Stimulated activated CD8-positive, alpha-beta memory T cell treated with anti-CD3 and anti-CD28 coated beads, Interleukin-7, amount 100 ng/mL, for 24 hours (primary cell): Measurements from ENCODE around the gene STRIT1.
"Not testable (repeated sequence)": the region's sequence is repeated elsewhere in the genome, so short reads cannot be mapped to it uniquely, and the experiment has no call there.

Source experiments
- DNase-seq: peaks from one replicate; pipeline ENCODE4 v3.0.0-alpha.2; 2020; ENCODE audit warnings: low read depth

The STRIT1 gene

DNA sequence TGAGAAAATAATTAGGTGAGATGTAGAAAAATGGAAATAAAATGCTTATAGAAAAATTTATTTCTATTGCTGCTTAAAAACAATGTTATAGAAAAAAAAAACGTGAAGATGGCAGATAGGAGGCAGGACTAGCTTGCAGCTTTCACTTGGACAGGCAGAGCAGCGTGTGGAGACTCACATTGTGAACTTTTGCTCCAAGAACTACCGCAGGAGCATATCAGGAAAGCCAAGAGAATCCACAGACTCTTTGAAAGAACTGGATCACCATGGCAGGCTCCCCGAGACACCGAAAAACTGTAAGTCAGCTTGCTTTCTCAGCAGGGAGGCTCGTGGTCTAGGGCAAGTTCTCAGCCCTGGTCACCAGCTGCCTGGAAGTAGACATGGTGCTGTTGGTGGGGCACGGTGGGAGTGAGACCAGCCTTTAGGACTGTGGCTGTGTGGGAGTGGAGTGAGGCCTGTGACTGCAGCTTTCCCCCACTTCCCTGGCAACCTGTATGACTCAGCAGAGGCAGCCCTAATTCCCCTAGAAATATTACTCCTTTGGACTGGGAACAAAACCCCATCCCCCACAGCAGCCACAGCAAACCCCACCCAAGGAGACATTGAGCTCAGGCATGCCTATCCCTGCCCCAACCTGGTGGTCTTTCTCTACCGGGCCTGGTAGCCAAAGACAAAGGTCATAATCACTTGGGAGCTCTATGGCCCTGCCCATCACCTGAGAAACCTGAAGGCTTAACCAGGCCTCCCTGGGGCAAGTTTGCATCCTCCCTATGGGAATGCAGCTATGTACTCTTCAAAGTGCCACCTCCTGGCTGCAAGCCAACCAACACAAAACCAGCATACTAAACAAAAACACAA, 22.8 kb downstream of the STRIT1 start:
- DNase-seq = no peak

DNA sequence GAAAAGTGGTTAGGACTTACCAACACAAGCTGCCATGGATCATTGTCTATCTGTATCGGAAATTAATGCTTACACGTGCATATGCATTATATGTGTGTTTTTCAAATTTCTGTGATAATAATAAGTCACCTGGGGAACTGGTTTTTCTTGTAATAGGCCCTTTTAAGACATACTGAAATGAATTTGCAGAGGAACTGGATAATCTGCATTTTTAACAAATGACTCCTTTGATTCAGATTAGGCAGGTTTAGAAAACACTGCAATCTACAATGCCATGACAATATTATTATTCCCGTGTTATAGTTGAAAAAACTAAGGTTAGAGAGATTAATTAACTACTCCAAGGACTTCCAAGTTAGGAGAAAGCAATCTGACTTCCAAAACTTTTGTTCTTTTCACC, 23.4 kb downstream of the STRIT1 start:
- DNase-seq = no peak

DNA sequence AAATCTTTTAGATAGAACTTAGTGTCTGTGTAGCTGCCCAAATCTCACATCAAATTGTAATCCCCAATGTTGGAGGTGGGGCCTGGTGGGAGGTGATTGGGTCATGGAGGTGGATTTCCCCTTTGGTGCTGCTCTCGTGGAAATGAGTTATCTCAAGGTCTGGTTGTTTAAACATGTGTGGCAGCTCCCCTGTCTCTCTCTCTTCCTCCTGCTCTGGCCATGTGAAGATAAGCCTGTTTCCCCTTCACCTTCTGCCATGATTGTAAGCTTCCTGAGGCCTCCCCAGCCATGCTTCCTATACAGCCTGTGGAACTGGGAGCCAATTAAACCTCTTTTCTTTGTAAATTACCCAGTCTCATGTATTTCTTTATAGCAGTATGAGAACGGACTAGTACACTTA, 30.6 kb downstream of the STRIT1 start:
- not testable (repeated sequence) for DNase-seq

- no peak for DNase-seq
These were observed 31.2 kb downstream of the STRIT1 start for GRCh38 chr3:155262295-155262694.

DNA sequence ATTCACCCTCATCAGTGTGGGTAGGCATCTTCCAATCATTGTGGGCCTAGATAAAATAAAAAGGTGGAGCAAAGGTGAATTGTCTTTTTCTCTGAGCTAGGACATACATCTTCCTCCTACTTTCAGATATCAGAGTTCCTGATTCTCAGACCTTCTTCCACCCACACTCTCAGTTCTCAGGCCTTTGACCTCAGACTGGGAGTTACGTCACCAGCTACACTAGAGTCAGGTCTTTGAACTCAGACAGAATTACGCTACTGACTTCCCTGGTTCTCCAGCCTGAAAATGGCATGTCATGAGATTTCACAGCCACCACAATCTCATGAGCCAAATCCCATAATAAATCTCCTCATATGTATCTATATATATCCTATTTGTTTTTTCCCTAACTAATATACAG, 39.0 kb downstream of the STRIT1 start:
- DNase-seq = no peak

DNA sequence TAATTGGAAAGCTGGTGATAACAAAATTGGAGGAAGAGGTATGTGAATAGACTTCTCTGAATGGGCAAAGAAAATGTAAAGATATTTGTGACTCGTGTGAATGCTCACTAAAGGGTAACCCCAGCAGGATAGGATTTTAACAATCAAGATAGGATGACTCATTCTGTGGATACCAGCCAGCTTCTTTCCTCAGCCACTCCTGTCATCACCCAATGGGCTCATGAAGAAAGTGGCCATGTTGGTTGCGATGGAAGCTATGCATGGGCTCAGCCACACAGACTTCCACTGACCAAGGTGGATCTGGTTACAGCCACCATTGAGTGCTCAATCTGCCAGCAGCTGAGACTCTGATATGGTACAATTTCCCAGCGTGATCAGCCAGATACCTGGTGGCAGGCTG, 40.9 kb downstream of the STRIT1 start:
- no peak for DNase-seq

- no peak for DNase-seq
These were observed 41.5 kb downstream of the STRIT1 start for GRCh38 chr3:155252021-155252420.

GRCh38 chr3:155248531-155249187, 44.8 kb downstream of the STRIT1 start:
- DNase-seq = no peak

GRCh38 chr3:155244699-155245098, 48.8 kb downstream of the STRIT1 start:
- no peak for DNase-seq

DNA sequence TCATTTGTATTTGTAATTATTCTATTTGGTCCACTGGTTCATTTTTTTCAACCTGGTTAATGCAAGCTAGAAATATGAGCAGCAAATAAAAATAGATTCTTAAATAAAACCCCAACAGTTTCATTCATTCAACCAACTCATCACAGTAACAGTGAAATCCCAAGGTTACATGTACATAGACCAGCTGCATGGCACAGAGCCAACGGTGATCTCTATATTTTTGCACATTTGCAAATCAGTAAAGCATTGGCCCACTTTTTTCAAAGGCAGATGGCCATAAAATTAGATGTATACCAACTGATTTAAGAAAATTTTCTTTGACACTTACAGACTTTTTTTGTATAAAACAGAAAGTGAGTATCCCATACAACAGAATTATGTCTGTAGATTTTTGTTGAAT, 49.3 kb downstream of the STRIT1 start:
- DNase-seq = no peak

DNA sequence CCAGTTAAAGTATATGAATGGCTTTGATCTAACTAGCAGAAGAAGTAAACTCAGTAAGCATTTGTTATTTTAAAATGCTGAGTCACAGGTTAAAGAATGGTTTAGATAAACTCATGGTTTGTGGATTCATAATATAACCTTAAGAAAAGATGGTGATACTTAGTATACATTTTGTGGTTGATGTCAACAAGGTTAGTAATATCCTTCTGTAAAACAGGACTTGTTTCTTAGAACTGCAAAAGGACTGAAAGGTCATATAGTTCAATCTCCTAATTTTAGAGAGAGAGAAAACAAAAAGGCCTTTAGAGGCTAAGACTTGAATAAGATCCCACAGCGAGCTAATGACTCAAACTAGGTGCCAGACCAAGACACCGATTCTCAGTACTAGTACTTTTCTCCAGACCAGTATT, 50.0 kb downstream of the STRIT1 start:
- DNase-seq = no peak

DNA sequence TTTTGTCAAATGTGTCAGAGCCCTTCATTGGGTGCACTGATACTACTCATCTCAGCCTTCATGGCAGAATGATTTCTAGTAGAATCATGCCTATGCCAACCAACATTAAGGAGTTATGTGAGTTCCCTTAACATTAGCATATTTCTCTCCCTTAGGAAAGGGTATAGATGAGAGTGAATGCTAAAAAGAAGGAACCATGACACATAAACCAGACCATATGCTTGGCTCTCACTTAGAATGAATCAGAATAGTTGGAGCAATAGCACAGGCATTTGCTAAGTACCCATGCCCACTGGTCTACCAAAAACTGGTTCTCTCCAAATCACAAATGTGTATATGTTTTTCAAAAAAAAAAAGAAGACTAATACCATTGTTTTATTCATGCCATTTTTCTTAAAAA, 51.1 kb downstream of the STRIT1 start:
- no peak for DNase-seq

DNA sequence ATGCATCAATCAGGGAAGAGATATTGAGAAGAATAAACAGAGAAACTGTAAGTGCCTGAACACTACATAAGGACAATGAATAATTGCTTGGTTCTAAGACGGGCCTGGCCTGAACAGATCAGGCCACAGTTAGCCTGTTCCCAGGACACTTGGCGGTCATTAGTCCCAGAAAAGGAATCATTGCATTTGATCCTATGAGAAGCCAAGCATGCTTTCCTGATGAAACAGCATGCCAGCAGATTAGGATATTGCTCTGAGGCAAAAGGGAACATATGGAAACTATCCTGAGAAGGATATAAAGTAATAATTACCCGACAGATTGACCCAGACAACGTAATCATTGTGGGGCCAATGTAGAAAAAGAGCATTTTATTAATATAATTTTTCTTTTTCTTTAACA, 51.9 kb downstream of the STRIT1 start:
- DNase-seq = no peak
